NOMO-1 (cell line): ENCODE data around the gene AHDC1.

Experiments
- DNase-seq, 2 experiments: peaks; one replicate each; lab custom pipeline; 2025; ENCODE audit not compliant: unreplicated experiment in 2 of 2; lab: John Stamatoyannopoulos, UW

The AHDC1 gene

DNA sequence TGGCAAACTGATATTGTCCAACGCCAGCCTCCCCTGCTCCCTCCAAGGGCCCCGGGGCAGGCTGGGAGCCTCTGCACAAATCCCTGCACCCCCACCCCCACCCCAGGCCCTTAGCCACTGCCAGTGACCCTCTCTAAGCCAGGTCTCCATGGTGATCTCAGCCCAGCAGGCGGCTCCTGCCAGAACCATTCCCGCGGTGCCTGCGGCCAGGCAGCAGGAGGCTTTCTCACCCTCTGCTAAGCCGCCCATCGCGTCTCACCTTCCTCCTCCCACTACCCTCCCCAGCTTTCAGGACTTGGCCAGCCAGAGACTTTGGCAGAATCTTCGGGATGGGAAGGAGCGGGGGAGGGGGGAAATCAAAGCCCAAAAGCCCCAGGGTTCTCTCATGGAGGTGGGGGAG is 67.2 kb downstream of the AHDC1 start:
- no peak for DNase-seq

DNA sequence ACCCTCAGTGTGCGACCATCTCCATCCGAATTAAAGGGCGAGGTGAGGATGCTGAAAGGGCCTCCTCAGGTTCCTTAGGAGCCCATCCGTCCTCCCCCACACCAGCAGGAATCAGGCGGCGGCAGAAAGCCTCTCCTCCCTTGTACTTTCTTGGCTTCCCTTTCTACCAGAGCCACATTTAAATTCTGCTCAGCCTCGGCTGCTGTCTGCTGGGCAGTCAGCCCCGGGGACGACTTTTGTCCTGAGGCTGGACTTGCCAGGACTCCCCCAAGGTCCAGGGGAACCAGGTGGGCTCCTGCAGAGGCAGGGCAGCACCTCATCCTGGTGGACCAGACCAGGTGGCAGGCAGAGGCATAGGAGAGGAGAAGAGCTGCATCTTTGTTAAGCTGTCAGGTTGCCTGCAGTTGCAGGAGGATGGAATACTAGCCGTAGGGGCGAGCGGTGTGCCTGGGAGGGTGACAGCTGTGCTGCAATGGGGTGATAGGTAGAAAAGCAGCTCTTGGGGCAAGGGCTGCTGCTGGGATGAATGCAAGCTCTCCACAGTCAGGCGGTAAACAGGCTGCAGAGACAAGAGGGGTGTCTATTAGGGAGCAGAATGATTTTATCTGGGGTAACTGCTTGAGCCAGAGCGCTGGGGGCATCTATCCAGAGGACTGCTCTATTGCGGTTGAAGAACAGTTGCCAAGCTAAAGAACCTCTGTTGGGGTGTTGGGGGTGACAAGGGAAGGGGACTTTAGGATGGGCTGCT is 67.8 kb downstream of the AHDC1 start:
- no peak for DNase-seq

DNA sequence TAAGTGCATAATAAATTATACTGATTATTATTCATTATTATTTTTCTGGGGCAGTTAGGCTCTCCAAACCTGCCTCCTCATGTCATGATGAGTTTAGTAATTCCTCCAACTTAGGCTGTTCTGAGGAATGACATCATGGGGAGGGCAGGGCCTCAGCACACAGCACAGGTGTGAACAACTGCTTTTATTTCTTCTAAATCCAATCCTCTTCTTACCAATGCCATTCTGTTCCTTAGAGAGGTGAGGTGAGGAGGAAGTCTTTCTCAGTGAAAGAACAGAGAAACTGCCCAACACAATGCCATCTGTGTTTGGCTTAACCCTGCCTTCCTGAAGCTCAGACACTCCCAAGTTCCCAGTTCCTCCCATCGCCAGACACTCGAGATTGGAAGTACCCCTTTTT is 68.6 kb downstream of the AHDC1 start:
- no peak for DNase-seq

DNA sequence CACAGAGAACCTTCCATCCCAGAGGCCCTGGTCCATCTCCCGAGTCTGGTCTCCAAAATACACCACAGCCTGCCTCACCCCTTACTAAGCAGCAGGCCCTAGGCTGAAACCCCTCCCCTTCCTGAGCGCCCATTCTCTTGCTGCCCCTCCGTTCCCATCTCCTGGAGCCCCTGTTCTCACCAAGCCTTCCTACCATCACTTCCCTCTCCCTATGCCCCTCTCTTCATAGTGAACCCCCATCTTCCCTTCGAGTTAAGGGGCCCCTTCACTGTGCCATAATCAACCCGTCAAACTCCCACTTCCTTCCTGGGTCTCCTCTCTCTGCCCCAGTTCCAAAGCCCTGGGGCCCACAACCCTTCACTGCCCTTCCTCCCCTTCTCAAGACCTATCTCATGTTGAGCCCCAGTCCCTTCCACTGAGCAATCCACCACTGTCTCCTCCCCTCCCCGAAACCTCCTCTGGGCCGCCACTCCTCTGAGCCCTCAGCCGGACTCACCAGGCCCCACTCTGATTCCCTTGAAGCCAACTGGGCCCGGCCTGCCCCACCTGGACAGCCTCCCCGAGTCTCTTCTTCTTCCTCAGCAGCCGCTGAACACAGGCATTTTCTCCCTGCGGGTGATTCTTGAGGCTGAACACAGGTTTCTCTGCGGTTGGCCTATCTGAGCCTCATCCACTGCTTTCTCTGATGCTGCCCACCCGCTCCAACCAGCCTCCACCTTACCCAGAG is 71.8 kb downstream of the AHDC1 start:
- DNase-seq: no peak

DNA sequence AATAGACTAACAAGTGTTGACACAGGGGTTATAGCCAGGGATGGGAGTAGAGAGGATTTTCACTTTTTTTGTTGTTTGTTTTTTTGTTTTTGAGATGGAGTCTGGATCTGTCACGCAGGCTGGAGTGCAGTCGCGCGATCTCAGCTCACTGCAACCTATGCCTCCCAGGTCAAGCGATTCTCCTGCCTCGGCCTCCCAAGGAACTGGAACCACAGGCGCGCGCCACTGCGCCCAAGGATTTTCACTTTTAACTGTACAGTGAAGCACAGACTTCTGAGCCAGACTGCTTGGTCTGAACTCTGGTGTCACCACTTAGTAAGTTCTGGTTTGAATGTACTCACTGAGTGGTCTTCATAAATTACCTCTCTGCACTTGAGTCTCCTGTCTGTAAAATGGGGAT is 73.8 kb downstream of the AHDC1 start:
- no peak for DNase-seq

DNA sequence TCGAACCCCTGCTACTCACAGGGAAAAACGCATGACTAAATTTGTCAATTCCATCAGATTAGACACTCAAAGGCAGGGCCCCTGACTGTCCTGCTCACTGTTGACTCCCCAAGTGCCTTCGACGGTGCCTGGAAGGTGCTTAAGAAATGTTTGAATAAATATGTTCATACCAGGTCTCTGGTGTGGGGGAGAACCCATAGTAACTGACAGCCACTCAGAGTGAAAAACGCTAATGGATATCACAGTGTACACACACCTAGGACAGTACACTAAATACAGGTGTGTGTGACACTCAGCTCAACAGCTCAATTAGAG is 74.3 kb downstream of the AHDC1 start:
- no peak for DNase-seq

DNA sequence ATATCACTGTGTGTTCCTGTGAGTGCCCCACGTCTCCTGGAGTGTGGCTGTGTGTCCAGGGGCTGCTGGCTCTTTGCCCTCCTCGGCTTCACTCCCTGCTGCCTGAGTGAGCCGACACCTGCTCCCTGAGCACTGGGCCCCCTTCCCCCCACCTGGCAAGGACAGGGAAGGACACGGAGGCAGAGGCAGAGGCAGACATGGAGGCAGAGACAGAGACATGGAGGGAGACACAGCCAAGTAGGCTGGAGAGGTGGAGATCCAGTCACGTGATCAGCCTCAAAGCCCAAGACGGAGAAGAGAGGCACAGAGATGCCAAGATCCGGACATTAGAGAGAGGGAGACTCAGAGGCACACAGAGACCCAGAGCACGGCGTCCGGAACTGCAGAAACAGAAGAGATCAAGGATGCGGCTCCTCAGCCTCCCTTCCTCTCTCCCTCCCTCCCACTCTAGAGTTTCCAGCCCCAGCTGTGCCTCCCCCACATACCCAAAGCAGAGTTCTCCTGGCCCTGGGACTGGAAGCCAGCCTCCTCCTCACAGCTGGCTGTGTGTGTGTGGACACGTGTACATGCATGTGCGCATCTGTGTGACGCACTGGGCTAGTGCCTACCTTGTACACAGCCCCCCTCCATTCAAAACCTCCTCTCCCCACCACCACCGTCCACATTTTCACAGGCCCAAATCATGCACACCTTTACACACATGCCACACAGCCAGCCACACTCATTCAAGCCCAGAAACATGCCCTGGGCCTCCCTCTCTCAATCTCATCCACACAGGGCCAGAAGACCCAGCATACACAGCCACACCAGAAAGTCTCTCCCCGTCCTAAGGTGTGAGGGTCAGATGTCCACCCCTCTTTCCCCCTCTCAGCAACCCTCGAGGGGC is 74.9 kb downstream of the AHDC1 start:
- DNase-seq: no peak

DNA sequence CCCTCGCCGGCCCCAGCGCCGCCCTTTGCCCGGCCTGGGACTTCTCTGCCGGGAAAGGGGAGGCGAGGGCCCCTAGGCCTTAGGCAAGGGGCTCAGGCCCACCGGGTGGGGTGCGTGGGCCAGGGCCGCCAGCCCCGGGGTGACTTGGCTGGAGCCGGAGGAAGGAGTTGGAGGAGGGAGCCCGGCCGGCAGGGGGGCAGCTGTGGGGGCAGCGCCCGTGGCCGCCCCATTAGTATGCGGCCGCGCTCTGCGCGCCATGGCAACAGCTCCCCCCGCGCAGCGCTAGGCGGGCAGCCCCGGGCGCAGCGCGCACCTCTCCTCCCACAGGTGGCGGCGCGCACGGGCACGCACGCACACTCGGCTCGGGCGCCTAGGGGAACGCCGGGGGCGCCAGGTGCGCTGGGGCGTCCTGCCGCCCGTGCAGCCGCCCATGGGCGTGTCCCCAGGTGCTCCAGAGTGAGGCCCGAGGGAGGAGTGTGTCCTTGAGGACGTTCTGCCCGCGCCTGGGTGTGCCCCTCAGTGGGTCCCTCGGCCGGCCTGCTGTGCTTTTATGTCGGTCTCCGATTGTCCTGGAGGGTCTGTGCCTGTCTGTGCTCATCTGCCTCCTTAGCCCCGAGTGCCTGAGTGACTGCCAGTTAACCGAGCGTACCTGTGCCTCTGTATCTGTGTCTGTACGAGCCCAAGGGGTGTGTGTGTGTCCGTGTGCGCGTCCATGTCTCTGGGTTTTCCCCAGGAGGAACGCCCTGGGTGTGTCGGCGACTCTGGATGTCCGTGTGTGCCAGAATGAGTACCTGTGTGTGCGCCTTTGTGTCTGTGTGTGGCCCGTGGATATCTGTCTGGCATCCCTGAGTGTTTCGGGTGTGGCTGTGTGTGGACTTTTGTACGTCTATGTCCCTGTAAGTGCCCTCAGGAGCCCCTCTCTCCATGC is 75.8 kb downstream of the AHDC1 start:
- DNase-seq: no peak

DNA sequence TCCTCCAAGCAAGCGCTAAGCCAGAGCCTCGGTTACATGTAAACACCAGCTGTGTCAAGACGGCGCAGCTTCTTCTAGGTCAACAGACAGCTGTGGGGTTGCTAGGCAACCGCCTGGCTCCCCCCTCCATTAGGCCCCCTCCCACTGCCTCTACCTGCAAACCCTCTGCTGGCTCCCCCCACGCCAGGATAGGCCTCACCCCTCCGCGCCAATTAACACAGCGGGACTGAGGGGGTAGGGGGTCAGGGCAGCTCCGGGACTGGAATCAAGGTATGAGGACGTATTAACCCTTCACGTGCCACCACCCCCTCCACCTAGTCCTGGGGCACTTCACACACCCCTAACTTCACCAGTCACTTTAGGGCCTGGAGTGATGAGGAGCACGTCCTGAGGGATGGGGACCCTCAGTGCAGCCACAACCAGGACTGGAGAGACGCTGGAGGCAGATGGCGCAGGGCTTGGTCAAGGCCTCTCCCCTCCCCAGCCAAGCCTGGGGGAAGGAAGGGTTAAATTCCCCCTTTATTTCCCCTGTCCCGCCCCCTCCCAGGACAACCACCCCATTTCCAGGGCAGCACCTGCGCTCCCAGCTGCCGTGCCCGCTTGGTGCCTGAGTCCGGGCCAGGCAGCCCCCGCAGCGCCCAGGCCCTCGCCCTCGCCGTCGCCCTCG is 76.6 kb downstream of the AHDC1 start:
- no peak for DNase-seq

DNA sequence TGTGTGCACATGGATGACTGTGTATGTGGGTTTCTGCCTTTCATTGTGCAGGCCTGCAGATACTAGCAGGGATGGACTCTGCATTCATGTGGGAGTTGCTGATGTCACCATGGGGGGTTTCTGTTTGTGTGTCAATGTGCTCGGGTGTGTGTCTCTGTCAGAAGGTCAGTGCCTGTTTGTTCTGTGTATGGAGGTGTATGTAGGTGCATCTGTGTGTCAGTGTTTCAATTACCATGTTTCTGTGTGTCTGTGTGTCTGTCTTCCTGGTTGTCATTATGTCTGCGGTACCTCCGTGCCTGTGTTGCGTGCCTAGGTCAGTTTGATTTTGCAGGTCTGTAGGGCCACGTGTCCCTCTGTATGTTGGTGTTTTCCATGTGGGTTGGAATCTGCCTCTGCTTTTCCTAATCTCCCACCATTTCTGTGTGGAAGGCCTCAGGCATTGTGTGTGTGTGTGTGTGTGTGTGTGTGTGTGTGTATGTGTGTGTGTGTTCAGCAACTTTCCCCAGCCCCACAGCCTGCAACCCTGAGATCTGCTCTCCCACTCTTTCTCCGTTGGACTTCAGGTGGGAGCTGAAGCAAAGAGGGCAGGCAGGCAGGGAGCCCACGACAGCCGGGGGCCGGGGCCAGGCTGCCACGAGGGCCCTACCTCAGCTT is 77.2 kb downstream of the AHDC1 start:
- DNase-seq: no peak

DNA sequence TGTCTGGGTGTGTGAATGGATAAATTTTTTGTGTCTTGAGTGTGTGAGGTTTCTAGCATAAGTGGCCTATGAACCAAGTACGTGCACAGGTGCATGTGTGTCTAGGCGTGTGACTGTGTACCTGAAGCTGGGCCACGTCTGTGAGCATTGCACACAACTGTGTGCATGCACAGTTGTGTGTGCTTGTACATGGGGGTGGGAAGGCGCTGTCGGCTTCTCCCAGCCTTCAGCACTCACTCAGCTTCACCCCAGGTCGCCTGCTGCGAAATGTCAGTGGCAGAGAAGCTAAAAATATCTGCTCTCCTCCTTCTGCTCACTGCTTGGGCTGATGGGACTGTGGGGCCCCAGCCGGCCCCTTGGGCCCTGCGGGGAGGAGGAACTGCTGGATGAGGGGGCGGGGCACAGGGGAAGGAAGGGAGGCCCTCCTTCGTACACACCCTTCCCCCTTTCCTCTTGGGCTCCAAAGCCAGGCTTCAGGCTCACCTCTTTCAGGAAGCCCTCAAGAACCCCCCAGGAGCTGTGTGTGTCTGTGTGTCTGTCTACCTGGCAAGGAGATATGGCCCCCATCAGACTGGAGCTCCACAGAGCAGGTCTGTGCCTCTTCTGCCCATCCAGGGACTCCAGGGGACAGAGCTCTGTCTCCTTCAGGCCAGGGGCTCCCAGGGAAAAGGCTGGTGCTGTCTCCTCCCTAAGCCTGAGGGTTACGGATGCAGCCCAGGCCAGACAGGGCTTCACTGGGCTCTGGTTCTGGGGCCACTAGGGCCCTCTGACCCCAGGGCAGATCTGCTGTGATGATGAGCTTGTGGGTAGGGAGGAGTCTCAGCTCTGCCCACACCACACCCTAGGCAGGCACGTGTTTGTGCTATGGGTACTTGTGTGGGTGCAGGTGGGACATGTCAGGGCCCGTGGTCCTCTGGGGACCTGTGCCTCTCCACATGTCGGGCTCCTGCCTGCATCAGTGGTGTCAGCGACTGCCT is 78.4 kb downstream of the AHDC1 start:
- peak; percentile 90 to 97 for DNase-seq

DNA sequence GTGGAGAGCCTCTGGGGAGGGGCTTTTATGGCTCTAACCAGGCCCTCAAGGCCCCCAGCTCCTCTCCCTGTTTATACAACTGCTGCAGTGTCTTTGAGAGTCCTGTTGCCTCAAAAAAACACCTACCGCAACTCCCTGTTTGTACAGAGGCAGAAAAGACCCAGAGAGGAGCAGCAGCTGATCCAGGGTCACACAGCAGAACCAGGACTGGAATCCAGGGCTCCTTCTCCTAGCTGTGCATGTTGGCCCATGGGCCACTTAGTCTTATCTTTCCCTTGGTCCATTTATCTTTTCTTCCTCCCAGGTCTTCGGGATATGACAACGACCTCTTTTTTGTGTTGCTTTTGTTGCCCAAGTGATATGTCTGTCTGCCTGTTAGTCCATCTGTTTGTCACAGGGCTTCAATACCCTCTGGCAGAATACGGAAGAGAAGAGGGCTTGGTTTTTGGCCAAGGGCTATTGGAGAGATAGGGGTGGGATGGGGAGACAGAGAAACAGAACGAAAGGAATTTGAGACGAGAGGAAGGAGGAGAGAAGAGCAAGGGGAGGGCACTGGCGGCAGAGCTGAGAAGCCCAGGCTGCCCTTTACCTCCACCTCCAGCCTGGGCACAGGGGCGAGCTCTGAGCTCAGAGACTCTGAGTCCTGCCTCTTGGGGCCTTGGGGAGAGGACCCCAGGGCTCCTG is 80.5 kb downstream of the AHDC1 start:
- no peak for DNase-seq

DNA sequence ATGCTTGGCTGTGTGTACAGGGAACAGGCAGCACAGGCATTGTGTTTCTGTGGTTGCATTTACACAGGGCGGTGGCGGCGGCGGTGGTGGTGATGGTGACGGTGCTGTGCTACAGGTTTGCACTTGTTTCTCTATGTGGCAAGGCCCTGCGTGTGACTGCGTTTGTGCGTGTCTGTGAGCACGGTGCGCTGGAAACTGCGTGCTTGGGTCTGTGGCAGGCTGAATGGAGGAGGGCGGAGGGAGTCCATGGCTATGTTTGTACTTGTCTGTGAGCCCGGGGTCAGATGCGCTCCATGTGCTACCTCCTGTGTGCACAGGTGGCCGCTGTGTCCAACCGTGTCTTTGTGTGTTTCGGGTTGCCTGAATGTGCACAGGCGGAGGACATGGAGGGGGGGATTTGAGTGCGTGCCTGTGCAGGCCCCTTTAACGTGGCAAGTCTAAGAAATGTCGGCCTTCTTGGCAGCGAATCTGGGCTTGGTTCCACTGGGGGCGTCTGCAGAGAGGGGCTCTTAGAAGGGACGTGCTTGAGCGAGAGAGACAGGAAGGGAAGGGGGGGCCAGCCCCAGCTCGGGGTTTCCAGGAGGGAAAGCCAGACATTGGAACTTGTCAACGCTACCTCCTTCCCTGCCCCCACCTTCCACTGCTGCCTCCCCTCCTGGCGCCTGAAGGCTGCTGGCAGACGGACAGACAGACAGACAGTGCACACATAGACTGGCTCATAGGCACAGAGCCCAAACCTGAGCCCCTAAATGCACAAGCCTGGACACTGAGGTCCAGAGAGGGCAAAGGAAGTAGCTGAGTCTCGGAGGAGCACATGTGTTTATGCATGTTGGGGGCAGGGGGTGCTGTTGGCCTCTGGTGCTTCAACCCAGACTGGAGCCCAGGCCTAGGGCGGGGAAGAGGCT is 81.3 kb downstream of the AHDC1 start:
- peak in 1 of 2 experiments; percentile 31 for DNase-seq

DNA sequence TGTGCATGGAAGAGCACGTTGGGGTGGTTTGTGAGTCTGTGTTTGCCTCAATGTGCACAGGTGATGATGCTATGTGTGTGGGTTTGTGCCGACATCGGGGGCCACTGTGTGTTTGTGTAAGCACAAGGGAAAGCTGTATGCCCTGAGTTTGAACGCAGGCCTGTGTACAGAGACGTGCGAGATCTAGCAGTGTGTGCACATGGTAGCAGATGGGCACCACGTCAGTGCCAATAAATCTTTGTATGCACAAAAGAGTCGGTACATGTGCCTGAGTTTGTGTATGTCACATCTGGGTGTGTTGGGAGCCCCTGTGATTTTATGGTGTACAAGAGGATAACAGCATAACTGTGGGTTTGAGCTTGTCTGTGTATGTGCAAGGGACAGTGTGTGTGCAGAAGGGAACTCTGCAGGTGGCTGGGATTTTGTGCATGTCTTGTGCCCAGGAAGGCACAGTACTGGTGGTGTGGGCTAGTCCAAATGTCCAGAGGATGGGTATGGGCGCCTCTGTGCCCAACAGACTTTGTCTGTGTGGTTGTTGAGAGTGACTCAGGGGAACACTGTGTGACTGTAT is 82.0 kb downstream of the AHDC1 start:
- DNase-seq: no peak

DNA sequence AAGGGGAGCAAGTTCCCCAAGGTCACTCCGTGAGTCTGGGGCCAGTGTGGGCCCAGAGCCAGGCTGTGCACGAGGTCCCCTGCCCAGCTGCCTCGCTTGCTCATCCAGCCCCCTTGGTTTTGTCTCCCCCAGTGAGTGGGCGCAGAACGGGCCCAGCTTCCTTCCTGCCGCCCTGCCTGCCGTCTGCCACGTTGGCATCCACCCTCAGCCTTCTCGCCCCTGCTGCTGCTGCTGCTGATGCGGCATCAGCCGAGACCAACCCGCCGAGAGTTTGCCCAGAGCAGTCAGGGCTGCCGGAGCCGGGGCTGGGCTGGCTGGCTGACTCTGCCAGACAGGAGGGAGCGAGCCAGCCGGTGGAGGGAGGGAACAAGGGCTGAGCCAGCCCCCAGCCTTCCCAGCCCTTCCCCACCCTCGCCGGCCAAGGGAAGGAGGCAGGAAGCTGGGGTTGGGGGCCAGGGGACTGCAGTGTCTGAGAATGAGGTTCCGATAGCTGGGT is 82.6 kb downstream of the AHDC1 start:
- no peak for DNase-seq

DNA sequence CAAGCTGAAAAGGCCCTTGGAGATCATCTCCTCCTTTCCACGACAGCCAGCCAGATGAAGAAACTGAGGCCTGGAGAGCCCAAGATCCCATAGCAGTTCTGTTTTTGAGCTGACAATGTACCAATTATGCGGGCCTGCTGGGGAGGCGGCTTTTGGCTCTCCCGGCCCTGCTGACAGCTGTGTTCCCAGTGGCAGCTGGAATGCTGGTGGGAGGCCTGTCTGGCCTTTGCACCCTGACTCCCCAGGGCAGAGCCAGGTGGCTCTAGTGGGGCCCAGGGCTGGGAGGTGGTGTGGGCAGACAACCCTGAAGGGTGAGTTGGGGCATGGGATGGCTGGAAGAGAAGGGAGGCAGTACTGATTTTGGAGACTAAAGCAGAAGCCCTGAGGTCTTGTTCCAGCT is 83.3 kb downstream of the AHDC1 start:
- DNase-seq: no peak
